DND-41 (cell line): Measurements from ENCODE around the gene GBP3.
"Not testable (repeated sequence)": the region's sequence is repeated elsewhere in the genome, so short reads cannot be mapped to it uniquely, and the experiment has no call there.

Source experiments
- ATAC-seq: fragments of 200-7000 bp; cut with Tn5 transposase; 3 replicates; pipeline ENCODE4 v1.9.1; 2021; ENCODE audit warnings: low read depth; ENCODE audit not compliant: insufficient read depth
- DNase-seq: peaks from one replicate; pipeline ENCODE4 v3.0.0-alpha.2; 2020
- H2AFZ ChIP-seq: 2 replicates; pipeline ENCODE4 v1.6.0; 2012; ENCODE audit warnings: low read depth, low read length
- H3K27ac ChIP-seq: 2 replicates; pipeline ENCODE4 v1.5.1; 2012; ENCODE audit warnings: low read length, inconsistent platforms
- H3K27me3 ChIP-seq: fragments of 200-600 bp; sonication (generic); 2 replicates; pipeline ENCODE4 v1.6.0; 2012; ENCODE audit warnings: low read length, mild to moderate bottlenecking, inconsistent platforms; ENCODE audit not compliant: insufficient read depth, poor library complexity
- H3K36me3 ChIP-seq: 2 replicates; pipeline ENCODE4 v1.5.1; 2012; ENCODE audit warnings: low read length, inconsistent platforms; ENCODE audit not compliant: insufficient read depth
- H3K4me1 ChIP-seq: 2 replicates; pipeline ENCODE4 v1.5.1; 2012; ENCODE audit warnings: mild to moderate bottlenecking, low read length; ENCODE audit not compliant: insufficient read depth
- H3K4me2 ChIP-seq: 2 replicates; pipeline ENCODE4 v1.6.0; 2012; ENCODE audit warnings: mild to moderate bottlenecking, moderate library complexity, low read length, inconsistent platforms; ENCODE audit not compliant: insufficient read depth
- H3K4me3 ChIP-seq, 2 experiments: fragments of 200-600 bp in 1 of 2; shearing (Covaris generic) in 1 of 2; 2 replicates each; pipeline ENCODE4 v1.5.1; 2012 to 2016; ENCODE audit warnings: inconsistent platforms in 2 of 2, low read length in 2 of 2, mild to moderate bottlenecking in 2 of 2, low read depth in 1 of 2, moderate library complexity in 1 of 2
- H3K79me2 ChIP-seq: 2 replicates; pipeline ENCODE4 v1.6.0; 2012; ENCODE audit warnings: low read length, inconsistent platforms; ENCODE audit not compliant: insufficient read depth
- H3K9ac ChIP-seq: 2 replicates; pipeline ENCODE4 v1.6.0; 2012; ENCODE audit warnings: low read depth, mild to moderate bottlenecking, inconsistent platforms, low read length, moderate library complexity
- H3K9me3 ChIP-seq: 2 replicates; pipeline ENCODE4 v1.5.1; 2012; ENCODE audit warnings: low read length, moderate library complexity, mild to moderate bottlenecking, inconsistent platforms; ENCODE audit not compliant: insufficient read depth, severe bottlenecking
- H4K20me1 ChIP-seq: 2 replicates; pipeline ENCODE4 v1.6.0; 2012; ENCODE audit warnings: low read length; ENCODE audit not compliant: insufficient read depth
- EZH2 ChIP-seq: IDR thresholded peaks from 3 replicates; pipeline ENCODE4 v1.6.1; 2012; ENCODE audit warnings: borderline replicate concordance, low read depth, mild to moderate bottlenecking, moderate library complexity, low read length, inconsistent platforms; ENCODE audit not compliant: severe bottlenecking
- TF ChIP-seq, protein P1 (sequence below): IDR thresholded peaks from 2 replicates; pipeline ENCODE4 v1.5.1; 2012; ENCODE audit warnings: borderline replicate concordance, low read length, moderate library complexity, mild to moderate bottlenecking; ENCODE audit not compliant: poor library complexity, severe bottlenecking; ENCODE audit errors: extremely low read depth

Gene GBP3

DNA sequence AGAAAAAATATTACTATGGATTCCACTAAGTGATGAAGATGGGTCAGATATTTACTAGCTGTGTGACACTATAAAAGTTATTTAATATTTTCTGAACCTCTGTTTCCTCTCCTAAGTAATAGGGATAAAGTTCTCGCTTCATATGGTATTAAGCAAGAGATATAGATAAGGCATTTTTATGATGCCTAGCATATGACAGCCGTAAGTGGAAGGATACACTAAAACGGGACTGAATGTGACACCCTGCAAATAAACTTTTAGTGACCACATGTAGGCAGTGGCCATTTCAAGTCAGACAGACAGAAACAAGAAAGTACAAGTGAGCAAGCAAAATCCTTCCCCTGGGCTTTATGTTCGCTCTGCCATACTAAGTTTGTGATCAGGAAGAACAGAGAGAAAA lies 14.2 kb downstream of the GBP3 start:
- TF ChIP-seq EZH2 = no peak
- TF ChIP-seq, protein P1, sequence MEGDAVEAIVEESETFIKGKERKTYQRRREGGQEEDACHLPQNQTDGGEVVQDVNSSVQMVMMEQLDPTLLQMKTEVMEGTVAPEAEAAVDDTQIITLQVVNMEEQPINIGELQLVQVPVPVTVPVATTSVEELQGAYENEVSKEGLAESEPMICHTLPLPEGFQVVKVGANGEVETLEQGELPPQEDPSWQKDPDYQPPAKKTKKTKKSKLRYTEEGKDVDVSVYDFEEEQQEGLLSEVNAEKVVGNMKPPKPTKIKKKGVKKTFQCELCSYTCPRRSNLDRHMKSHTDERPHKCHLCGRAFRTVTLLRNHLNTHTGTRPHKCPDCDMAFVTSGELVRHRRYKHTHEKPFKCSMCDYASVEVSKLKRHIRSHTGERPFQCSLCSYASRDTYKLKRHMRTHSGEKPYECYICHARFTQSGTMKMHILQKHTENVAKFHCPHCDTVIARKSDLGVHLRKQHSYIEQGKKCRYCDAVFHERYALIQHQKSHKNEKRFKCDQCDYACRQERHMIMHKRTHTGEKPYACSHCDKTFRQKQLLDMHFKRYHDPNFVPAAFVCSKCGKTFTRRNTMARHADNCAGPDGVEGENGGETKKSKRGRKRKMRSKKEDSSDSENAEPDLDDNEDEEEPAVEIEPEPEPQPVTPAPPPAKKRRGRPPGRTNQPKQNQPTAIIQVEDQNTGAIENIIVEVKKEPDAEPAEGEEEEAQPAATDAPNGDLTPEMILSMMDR = no peak
- peaks cover 84% of the 10 kb centered on the region for H3K36me3 ChIP-seq

DNA sequence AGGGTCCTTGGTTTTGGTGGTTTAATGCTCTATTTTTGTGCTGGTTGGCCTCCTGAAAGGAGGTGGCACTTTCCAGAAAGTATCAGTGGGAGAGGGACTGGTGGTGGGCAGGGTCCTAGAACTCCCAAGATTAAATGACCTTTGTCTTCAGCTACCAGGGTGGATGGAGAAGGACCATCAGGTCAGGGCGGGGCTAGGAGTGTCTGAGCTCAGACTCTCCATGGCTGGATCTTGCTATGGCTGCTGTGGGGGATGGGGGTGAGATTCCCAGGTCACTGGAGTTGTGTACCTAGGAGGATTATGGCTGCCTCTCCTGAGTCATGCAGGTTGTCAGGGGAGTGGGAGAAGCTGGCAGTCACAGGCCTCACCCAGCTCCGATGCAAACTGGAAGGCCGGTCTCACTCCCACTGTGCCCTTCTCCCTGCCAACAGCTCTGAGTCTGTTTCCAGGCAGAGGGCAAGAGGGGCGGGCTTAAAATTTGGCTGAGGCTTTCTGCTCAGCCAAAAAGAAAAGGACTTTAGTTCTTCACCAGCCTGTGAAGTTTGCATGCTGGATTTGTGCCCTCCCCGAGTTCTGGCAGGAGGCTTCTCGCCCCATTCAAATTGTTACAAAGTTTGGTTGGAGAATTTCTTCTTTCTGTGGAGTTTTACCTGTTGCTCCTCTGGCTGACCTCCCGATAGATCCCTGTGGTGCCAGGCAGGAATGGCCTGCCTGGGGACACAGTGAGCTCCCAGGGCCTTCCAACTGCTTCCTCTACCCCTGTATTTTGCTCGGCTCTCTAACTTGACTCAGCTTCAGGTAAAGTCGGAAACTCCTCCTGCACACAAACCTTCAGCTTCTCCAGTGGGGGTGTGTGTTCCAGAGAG lies 17.1 kb downstream of the GBP3 start:
- no peaks in the 10 kb centered on the region for H3K27me3 ChIP-seq
- H3K79me2 ChIP-seq = no peaks in the 10 kb centered on the region
- DNase-seq = no peak
- H2AFZ ChIP-seq = no peak overlapping the region
- H3K27ac ChIP-seq = no peak overlapping the region
- no peaks in the 10 kb centered on the region for H3K9me3 ChIP-seq
- no peaks in the 10 kb centered on the region for H3K4me1 ChIP-seq
- H3K4me3 ChIP-seq = no peak overlapping the region
- no peaks in the 10 kb centered on the region for H4K20me1 ChIP-seq
- H3K4me2 ChIP-seq = no peak overlapping the region
- TF ChIP-seq, protein P1 = no peak
- no peak for TF ChIP-seq EZH2
- no peak for ATAC-seq
- no peak overlapping the region for H3K9ac ChIP-seq
- peaks cover 55% of the 10 kb centered on the region for H3K36me3 ChIP-seq

More for the DNA sequence above, 14.2 kb downstream of the GBP3 start:
- Histone ChIP-seq H3K9ac (no peak overlapping the region), H4K20me1 (no peaks in the 10 kb centered on the region), H3K4me1 (no peaks in the 10 kb centered on the region), H3K4me3 (no peak overlapping the region), H3K79me2 (no peaks in the 10 kb centered on the region), H3K4me2 (no peak overlapping the region), H3K9me3 (no peaks in the 10 kb centered on the region), H2AFZ (no peak overlapping the region), H3K27ac (no peak overlapping the region), H3K27me3 (no peaks in the 10 kb centered on the region)
- ATAC-seq (no peak), DNase-seq (no peak)

DNA sequence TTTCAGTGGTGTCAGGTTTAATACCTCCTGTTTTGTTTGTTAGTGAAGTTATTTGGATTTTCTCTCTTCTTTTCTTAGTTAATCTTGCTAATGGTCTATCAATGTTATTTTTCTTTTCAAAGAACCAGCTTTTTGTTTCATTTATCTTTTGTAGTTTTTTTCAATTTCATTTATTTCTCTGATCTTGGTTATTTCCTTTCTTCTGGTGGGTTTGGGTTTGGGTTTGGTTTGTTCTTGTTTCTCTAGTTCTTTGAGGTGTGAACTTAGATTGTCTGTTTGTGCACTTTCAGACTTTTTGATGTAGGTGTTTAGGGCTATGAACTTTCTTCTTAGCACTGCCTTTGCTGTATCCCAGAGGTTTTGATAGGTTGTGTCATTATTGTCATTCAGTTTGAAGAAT lies 20.5 kb downstream of the GBP3 start:
- H3K4me2 ChIP-seq, H3K79me2 ChIP-seq, ATAC-seq, H3K9me3 ChIP-seq, H4K20me1 ChIP-seq, H3K27ac ChIP-seq, H3K9ac ChIP-seq, H3K4me3 ChIP-seq, H3K27me3 ChIP-seq, H3K4me1 ChIP-seq, DNase-seq, H2AFZ ChIP-seq: not testable (repeated sequence)
- H3K36me3 ChIP-seq = peaks cover 24% of the 10 kb centered on the region

GRCh38 chr1:89001510-89001909 lies 21.2 kb downstream of the GBP3 start:
- Histone ChIP-seq H4K20me1 (no peaks in the 10 kb centered on the region), H3K27ac (no peak overlapping the region), H3K4me1 (no peaks in the 10 kb centered on the region; the same call in 1 of the 2 replicates), H3K9me3 (no peaks in the 10 kb centered on the region), H3K27me3 (no peaks in the 10 kb centered on the region), H3K4me3 (no peak overlapping the region), H3K4me2 (no peak overlapping the region), H2AFZ (no peak overlapping the region), H3K36me3 (peaks cover 18% of the 10 kb centered on the region), H3K9ac (no peak overlapping the region), H3K79me2 (no peaks in the 10 kb centered on the region)
- no peak for ATAC-seq
- DNase-seq = no peak
- TF ChIP-seq EZH2 = no peak
- TF ChIP-seq, protein P1 = no peak
